Activated effector memory CD4-positive, alpha-beta T cell treated with Interleukin-2 at 50 U/mL for 16 hours (primary cell): ENCODE results near the gene P4HB.

Experiments
- DNase-seq: peaks from one replicate; pipeline ENCODE4 v3.0.0-alpha.2; 2020

The P4HB gene

DNA sequence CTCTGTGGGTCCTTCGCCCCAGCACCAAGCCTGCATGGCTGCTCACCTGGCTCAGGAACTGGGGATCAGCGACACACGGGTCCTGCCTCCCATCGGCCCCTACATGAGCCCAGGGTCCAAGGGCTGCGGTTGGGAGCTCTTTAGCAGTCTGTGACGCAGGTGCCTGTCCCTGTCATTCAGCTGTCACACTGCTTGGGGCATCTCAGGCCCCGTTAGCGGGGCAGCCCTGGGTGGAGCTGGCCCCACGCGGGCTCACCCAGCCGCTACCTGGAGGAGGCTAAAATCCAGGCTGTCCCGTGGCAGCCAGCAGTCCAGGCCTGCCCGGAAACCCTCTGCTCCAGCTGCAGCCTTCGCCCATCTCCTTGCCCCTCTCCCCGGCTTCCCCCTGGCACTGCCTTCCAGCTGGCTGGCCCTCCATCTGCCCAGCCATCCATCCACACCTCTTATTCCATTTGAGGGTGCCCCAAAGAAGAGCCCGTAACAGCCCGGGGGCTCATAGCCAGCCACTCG is 53.1 kb downstream of the P4HB start:
- DNase-seq, result no peak

DNA sequence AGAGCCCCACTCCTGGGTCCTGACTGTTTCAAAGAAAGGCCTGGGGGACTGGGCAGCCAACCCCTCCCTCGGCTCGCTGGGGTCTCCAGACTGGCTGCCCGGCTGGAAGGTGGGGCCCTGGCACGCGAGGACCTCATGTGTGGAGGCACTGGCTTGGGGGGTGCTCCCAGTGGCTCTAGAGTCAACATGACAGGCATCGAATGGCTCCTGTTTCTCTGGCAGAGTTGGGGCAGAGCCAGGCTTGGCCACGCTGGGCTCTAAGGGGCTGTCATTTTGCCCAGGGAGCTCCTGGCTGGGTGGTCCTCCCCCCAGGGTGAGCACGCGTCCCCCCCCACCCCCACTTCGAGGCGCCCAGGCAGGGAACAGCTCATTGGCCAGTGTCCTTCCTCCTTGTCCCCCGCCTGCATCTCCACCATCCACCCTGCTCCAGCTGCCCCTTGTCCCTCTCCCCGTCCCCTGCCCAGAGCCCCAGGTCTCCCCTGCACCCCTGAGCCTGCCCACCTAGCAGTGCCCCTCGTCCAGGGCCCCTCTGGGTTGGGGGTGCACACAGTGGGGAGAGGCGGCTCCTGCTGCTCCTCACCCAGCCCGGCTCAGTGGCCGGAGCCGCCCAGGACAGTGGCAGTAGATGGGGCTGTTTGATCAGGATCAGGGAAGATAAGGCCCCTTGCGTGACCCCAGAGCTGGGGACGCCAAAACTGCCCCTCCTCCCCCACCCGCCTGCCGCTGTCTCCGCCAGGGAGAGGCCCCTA is 53.7 kb downstream of the P4HB start:
- no peak for DNase-seq

DNA sequence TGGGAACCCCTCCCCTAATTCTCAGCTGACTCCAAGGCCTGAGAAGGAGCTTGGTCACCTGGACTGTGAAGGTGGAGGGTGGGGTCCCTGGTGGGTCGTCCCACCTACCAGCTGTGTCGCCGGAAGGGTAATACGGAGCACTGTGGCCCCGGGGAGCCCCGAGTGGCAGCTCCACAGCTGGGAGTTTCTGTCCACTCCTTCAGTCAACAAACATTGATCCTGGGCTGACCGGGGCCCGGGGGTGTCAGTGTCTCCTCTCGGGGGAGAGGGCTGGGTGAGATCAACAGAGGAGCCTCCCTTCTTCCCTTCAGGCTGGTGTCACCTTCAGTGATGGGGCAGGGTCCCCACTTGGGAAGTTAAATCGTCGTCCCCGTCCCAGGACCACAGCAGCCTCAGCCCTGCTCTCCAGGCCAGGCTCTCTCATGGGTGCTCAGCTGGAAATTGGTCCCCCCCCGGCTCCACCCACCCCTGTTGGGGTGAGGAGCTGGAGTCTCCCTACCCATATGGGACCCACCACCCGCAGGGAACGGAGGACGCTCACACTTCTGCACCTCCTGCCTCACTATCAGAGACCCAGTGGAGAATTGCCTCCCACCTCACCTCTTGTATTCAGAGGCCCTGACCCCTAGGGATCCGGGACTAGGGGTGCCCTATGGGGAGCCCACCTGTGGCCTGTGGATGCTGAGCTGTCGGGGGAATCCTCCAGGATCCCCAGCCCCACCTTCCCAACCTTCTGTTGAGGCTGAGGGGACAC is 54.5 kb downstream of the P4HB start:
- DNase-seq, result no peak

DNA sequence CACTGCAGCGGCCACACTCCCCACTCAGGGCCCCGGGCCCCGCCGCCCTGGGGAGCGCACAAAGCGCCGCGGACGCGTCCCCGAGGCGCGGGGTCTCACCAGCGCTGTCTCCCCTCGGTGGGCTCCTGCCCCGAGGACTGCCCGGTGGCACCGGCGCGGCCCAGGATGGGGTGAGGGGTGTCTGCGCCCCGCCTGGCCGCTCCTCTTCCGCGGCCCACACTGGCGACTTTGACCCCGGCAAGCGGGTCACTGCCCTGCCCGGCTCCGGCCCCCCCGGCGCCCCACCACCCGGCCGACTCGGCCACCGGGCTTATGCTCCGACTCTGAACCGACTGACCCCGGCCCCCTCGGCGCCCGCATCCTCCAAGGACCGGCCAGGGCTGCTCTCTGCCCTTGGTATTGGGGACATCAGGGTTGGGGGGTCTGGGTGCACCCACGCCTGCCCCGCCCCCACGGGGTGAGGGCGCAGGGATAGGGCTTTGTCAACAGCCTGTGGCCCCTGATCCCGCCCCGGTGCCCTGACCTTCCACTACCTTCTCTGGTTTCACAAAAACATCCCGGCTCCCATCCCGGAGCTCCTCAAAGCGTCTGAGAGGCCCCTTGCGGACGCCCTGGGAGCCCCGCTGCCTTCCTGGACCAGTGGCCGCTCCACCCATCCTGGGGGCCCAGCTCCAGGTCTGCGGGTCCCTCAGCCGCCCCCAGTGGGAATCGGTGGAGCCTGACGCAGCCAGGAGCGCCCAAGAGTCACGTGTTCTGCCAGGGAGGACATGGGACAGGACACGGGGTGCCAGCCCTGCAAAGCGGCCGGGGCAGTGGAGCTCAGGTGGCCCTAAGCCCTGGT is 55.6 kb downstream of the P4HB start:
- DNase-seq, result no peak

DNA sequence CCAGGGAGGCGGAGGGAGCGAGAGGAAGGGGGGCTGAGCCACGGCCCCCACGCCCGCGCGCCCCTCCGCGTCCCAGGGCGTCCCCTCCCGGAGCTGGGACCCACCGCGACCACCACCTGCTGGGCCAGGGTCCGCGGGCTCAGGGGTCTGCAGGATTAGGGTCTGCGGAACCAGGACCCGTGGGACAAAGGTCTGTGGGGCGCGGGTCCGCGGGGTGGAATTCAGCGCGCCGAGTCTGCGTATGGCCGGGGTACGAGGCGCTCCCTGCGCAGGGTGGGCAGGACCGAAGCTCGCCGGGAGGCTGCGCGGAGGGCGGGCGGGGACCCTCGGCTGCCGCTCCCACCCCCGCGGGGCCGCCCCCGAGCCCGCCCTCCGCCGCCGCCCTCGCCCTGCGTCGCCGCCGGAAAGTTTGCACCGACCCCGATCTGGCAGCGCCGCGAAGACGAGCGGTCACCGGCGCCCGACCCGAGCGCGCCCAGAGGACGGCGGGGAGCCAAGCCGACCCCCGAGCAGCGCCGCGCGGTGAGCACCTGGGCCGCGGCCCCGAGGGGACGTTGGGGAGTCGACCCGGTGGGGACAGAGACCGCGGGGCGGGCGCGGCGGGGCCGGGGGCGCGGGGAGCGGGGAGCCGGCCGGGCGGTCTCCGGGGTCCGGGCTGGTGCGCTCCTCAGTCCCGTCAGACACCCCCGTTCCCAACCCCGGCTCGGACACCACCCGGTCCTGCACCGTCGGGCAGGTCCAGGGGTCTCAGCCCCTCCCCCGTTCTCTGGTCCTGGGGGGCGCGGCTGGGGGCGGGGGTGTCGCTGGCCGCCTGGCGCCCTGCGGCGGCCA is 56.4 kb downstream of the P4HB start, which contains the start of gene GCGR:
GCGR (plus strand) TSS at position 423 of the 831 bp plus-strand sequence. CDS start 4,869 bp downstream, outside the sequence.
- no peak for DNase-seq

DNA sequence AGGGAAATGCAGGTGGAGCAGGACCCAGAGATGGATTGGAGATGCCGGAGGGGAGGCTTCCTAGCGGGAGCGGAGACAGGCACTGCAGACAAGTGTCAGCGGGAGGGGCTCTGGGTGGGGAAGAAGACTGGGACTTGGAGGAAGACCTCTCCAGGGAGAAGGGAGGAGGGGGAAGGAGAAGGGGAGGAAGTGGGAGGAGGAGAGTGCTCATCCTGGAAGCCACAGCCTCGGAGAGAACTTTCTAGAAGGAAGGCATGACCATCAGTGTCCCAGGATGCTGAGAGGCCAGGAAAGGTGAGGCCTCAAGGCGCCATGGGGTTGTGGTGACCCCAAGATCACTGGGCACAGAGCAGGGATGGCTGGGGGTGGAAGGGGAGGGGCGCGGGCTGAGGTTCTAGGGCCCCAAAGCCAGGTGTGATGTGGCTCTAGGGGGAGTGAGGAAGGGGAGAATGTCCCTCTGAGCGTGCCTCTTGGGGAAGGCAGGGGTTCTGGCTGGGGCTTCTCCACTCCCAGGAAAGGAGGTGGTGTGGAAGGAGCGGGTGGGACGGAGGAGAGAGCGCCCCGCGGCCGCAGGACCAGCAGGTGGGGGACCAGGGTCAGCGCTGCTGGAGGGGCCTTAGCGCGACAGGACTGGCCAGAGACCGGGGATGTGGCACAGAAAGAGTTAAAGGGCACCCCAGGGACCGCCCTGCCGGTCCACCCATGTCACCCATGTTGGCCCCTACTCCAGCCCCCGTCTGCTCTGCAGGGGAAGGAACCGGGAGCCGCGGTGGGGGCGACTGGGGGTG is 57.3 kb downstream of the P4HB start:
- no peak for DNase-seq

DNA sequence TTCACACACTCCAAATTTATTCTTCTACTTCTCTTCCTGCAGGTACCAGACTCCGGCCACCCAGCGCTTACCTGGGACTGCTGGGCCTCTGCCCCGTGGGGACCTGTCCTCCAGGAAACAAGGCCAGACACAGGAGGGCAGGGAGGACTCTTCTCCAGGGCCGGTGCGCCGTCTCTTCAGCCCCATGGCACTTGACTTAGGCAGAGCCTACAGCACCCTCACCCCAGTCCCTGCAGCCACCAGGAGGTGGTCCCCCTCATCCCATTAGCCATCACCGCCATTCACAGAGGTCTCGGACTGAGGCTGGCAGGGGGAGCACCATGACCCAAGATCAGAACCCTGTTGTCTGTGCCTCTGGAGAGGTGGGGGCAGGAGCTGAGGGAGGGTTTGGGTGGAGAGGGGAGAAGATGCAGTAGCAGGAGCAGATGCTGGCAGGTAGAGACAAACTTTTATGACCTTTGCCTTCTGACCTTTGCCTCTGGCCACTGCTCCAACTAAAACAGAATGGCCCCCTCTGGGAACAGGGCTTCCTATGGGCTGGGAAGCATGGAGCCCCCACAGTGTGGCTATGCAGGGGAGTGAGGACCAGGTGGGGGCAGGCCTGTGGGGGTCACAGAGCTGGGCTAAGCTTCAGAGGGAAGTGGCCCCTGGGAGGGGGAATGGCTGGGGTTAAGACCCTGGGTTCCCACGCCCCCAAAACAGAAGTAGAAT is 58.1 kb downstream of the P4HB start:
- DNase-seq, result no peak

DNA sequence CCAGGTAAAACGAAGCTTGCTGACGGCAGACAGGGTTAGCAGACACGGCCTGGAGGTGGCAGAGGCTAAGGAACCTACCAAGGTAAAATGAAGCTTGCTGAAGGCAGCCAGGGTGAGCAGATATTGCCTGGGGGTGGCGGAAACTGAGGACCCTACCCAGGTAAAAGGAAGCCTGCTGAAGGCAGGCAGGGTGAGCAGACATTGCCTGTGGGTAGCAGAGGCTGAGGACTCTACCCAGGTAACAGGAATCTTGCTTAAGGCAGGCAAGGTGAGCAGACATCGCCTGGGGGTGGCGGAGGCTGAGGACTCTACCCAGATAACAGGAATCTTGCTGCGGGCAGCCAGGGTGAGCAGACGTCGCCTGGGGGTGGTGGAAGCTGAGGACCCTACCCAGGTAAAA is 59.0 kb downstream of the P4HB start:
- DNase-seq, result no peak

DNA sequence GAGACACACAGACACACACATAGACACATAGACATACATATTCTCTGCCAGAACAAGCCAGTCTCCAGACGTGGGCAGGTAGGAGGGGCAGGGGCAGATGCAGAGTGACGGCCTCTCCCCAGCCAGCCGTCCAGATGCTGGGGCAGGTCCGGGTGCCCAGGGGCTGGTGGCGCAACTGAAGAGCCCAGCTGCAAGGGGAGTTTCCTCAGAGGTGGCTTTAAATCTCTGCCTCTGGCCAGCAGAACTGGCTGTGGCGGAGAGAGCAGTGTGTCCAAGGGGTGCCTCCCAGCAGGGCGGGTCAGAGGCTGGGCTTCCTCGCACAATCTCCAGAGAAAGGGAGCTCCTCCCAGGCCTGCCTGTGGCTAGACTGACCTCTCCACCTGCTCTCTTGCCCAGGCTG is 65.8 kb downstream of the P4HB start:
- DNase-seq, result no peak

DNA sequence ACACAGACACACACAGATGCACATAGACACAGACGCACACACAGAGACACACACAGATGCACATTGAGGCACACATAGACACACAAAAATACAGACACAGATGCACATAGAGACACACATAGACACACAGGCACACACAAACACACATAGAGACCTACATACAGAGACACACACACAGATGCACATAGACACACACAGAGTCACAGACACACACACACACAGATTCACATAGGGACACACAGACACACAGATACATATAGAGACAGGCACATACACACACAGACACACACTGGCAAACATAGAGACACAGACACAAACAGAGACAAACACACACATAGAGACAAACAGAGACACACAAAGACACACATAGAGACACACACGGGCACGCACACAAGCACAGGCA is 66.3 kb downstream of the P4HB start:
- DNase-seq, result no peak
